Neural crest cell (in vitro differentiated cells): ENCODE data around the gene CCDC87. TPM values are rescaled to one million over a fixed set of nuclear protein-coding genes. Genes with fewer than 3 reads are reported as not detected.
A peak's percentile ranks its signal among the peaks of the same experiment; 100 is the strongest.

Source experiments
- DNase-seq: peaks from one replicate; pipeline ENCODE4 v3.0.0; 2021; ENCODE audit warnings: low read depth, mixed read lengths, low spot score
- H3K27ac Mint-ChIP-seq: one replicate; pipeline ENCODE4 v1.8.0; 2021; ENCODE audit warnings: mild to moderate bottlenecking, mixed read lengths; ENCODE audit not compliant: unreplicated experiment
- H3K27me3 Mint-ChIP-seq: 2 replicates; pipeline ENCODE4 v1.8.0; 2021; ENCODE audit warnings: low read depth, mild to moderate bottlenecking, mixed read lengths
- H3K36me3 Mint-ChIP-seq: 2 replicates; pipeline ENCODE4 v1.8.0; 2021; ENCODE audit warnings: low read depth, mild to moderate bottlenecking, mixed read lengths
- H3K4me1 Mint-ChIP-seq: 2 replicates; pipeline ENCODE4 v1.8.0; 2021; ENCODE audit warnings: mixed read lengths
- H3K4me3 Mint-ChIP-seq: one replicate; pipeline ENCODE4 v1.8.0; 2021; ENCODE audit warnings: mild to moderate bottlenecking, mixed read lengths
- H3K9me3 Mint-ChIP-seq: 2 replicates; pipeline ENCODE4 v1.8.0; 2021; ENCODE audit warnings: mixed read lengths
- total RNA-seq: library from RNA; stranded (reverse); gene quantifications from 2 replicates; pipeline ENCODE4 v1.2.1, GENCODE V29; 2021
- TF ChIP-seq, protein P1 (sequence below): fragments of 200-600 bp; sonication (generic); conservative IDR thresholded peaks from 2 replicates; pipeline ENCODE4 v1.5.0; 2021; ENCODE audit warnings: antibody characterized with exemption, mild to moderate bottlenecking

Gene CCDC87
- total RNA-seq, 1 donor from 2014 or later: 0.93 TPM

DNA sequence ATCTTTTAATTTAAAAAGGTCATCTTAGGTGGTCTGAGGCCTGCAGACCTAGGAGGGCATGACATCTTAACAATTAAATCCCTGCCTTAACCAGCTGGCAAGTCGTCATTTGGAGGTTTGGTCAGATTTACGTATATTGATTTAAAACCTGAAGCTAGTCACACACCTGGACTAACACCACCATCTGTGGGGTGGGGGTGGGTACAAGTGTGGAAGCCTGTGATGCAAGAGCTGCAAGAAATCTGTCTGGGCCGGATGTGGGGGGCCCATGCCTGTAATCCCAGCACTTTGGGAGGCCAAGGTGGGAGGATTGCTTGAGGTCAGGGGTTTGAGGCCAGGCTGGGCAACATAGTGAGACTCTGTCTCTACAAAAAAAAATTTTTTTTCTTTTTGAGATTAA is 11.6 kb downstream of the CCDC87 start:
- Mint-ChIP-seq H3K27ac (no peak overlapping the region), H3K4me1 (peaks cover 7% of the 10 kb centered on the region), H3K27me3 (peaks cover 6% of the 10 kb centered on the region), H3K36me3 (peaks cover 5% of the 10 kb centered on the region), H3K9me3 (peaks cover 7% of the 10 kb centered on the region), H3K4me3 (no peak overlapping the region)
- DNase-seq: no peak
- TF ChIP-seq, protein P1, sequence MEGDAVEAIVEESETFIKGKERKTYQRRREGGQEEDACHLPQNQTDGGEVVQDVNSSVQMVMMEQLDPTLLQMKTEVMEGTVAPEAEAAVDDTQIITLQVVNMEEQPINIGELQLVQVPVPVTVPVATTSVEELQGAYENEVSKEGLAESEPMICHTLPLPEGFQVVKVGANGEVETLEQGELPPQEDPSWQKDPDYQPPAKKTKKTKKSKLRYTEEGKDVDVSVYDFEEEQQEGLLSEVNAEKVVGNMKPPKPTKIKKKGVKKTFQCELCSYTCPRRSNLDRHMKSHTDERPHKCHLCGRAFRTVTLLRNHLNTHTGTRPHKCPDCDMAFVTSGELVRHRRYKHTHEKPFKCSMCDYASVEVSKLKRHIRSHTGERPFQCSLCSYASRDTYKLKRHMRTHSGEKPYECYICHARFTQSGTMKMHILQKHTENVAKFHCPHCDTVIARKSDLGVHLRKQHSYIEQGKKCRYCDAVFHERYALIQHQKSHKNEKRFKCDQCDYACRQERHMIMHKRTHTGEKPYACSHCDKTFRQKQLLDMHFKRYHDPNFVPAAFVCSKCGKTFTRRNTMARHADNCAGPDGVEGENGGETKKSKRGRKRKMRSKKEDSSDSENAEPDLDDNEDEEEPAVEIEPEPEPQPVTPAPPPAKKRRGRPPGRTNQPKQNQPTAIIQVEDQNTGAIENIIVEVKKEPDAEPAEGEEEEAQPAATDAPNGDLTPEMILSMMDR: no peak

DNA sequence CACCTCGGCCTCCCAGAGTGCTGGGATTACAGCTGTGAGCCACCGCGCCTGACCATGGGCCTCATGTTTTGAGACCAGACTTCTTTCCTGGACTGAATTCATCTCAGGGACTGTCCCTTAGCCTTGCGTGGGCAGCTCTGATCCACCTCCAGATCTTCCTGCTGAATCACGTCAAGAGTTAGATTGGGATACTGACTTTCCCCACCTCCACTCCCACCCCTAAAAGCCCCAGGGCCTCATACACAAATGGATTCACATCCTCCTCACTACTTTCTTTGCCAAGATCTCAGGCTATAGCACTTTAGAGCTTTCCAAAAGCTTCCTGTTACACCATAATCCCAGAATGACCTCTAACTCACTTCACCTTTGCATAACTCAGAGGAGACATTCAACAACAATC is 12.1 kb downstream of the CCDC87 start:
- Mint-ChIP-seq H3K4me1 (peaks cover 7% of the 10 kb centered on the region), H3K36me3 (peaks cover 5% of the 10 kb centered on the region), H3K9me3 (peaks cover 6% of the 10 kb centered on the region), H3K27me3 (peaks cover 6% of the 10 kb centered on the region), H3K4me3 (no peak overlapping the region), H3K27ac (no peak overlapping the region)
- TF ChIP-seq, protein P1: no peak
- no peak for DNase-seq

DNA sequence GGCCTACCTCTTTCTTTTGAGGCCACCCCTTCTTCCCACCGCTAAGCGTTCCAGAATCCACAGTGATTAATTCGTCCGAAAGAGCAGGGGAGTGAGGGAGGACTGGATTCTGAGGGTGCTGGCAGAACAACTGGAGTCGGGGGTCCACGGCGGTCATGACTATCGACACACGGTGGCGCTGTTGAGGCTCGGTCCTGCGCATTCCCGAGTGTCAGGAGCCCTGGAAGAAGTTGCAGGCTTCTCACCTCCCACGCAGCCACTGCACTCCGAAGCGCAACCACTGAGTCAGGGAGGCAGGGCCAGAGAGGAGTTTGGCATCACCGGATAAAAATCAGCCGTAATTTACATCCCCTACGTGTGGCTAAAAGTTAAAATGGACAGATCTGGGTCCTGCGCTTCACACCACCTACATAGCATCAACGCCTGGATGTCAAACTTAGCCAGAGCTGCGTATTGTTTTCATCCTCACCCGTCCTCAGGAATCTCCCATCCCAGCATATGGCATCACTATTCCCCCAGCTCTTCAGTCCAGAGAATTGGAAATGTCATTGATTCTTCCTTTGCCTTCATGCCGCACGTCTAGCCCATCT is 13.8 kb downstream of the CCDC87 start:
- no peak overlapping the region for H3K4me3 Mint-ChIP-seq
- H3K27me3 Mint-ChIP-seq: peaks cover 13% of the 10 kb centered on the region
- peak; percentile 93 for DNase-seq
- peaks cover 6% of the 10 kb centered on the region for H3K9me3 Mint-ChIP-seq
- no peak overlapping the region for H3K27ac Mint-ChIP-seq
- H3K36me3 Mint-ChIP-seq: peaks cover 5% of the 10 kb centered on the region
- peaks cover 7% of the 10 kb centered on the region for H3K4me1 Mint-ChIP-seq
- TF ChIP-seq, protein P1: peak; percentile 85

DNA sequence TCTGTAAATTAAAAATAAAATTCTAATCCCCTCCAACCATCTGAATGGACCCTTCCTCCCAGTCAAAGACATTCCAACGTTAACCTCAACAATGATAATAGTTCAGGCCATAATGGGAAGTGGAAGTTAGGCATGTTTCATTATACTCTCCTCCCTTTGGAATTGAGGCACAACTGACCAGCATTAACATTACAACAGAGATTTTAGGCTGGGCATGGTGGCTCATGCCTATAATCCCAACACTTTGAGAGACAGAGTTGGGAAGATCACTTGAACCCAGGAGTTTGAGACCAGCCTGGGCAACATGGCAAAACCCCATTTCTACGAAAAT is 22.0 kb downstream of the CCDC87 start:
- H3K4me3 Mint-ChIP-seq: no peak overlapping the region
- peaks cover 12% of the 10 kb centered on the region for H3K4me1 Mint-ChIP-seq
- no peak for DNase-seq
- TF ChIP-seq, protein P1: no peak
- H3K27ac Mint-ChIP-seq: no peak overlapping the region
- no peaks in the 10 kb centered on the region for H3K36me3 Mint-ChIP-seq
- H3K27me3 Mint-ChIP-seq: peaks cover 15% of the 10 kb centered on the region
- no peaks in the 10 kb centered on the region for H3K9me3 Mint-ChIP-seq

DNA sequence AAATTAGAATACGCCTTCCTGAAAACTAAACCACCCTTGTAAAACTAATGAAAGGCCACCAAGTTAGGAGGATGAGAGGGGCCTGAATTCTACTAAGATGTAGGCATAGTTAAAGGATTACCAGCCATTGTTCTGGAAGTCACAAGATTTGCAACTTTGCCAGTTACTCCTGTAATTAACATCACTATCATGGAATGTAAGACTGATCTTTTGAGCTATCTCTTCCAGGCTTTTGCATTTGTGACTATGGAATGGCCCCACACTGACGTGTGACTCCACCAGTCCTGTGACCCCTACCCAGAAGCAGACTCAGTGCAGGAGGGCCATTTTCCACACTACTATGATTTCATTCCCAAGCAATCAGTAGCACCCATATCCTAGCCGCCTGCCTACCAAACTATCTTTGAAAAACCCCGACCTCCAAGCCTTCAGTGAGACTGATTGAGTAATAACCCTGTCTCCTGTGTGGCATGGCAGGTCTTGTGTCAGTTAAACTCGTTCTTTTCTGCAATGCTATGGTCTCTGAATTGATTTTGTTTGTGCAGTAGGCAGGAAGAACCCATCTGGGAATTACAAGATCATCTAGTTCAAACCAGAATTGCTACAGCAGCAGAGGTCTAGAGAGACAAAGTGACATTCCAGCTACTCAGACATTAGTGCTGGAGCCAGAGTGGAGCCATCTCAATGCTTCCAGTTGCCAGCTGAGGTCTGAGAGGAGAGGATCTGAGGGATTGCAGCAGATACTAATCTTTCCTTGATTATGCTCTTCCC is 22.6 kb downstream of the CCDC87 start:
- H3K27ac Mint-ChIP-seq: no peak overlapping the region
- DNase-seq: no peak

More for the DNA sequence above, 22.6 kb downstream of the CCDC87 start:
- peaks cover 15% of the 10 kb centered on the region for H3K27me3 Mint-ChIP-seq
- no peaks in the 10 kb centered on the region for H3K36me3 Mint-ChIP-seq
- TF ChIP-seq, protein P1: no peak
- no peak overlapping the region for H3K4me3 Mint-ChIP-seq
- H3K4me1 Mint-ChIP-seq: peaks cover 12% of the 10 kb centered on the region
- no peaks in the 10 kb centered on the region for H3K9me3 Mint-ChIP-seq
